Skin of body (tissue), 2 donors: ENCODE results near the gene FAM222A. TPM values are rescaled to one million over a fixed set of nuclear protein-coding genes. Genes with fewer than 3 reads are reported as not detected.

Experiments used
- DNase-seq: peaks from one replicate; lab custom pipeline; 2025; lab: John Stamatoyannopoulos, UW
- total RNA-seq: library from RNA; depleted of rRNA; stranded (reverse); fragments of >200 nt; gene quantifications from one replicate; pipeline ENCODE4 v1.2.3, GENCODE V29; 2014

The FAM222A gene
- total RNA-seq, 1 donor from 2014 or later, result 1.4 TPM

DNA sequence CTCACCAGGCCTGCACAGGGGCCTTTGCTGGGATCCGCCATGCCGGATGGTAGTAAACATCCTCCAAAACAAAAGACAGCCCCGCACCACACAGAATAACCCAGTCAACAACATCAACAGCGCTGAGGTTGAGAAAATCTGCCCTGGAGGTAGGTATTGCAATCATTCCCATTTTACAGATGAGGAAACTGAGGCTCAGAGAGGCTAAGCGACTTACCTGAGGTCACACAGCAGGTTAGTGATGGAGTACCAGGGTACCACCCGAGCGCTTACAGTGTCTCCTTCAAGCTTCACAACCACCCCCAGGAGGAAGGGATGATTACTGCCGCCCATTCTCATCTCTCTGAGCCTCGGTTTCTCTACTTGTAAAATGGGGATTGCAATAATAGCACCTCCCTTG is 104.6 kb downstream of the FAM222A start:
- DNase-seq, result no peak

- DNase-seq, result no peak
Measured at GRCh38 chr12:109818905-109819500, 105.4 kb downstream of the FAM222A start.

Other genes with a start within 250 kb of the FAM222A start
- gene KCTD10, start 236.5 kb upstream of the FAM222A start, total RNA-seq, result 33.4 TPM
- gene UBE3B, start 236.2 kb upstream of the FAM222A start, total RNA-seq, result 28.2 TPM
- gene MMAB, start 140.3 kb upstream of the FAM222A start, total RNA-seq, result 17.9 TPM
- gene MVK, start 140.0 kb upstream of the FAM222A start, total RNA-seq, result 12.3 TPM
- 4.2 TPM for gene TRPV4, start 119.6 kb downstream of the FAM222A start, total RNA-seq
- 82.9 TPM for gene GLTP, start 166.7 kb downstream of the FAM222A start, total RNA-seq
- 11.2 TPM for gene TCHP, start 186.4 kb downstream of the FAM222A start, total RNA-seq